ENCODE results near the gene BLVRA.
"Not testable (repeated sequence)": the region's sequence is repeated elsewhere in the genome, so short reads cannot be mapped to it uniquely, and the experiment has no call there.

BLVRA gene

DNA sequence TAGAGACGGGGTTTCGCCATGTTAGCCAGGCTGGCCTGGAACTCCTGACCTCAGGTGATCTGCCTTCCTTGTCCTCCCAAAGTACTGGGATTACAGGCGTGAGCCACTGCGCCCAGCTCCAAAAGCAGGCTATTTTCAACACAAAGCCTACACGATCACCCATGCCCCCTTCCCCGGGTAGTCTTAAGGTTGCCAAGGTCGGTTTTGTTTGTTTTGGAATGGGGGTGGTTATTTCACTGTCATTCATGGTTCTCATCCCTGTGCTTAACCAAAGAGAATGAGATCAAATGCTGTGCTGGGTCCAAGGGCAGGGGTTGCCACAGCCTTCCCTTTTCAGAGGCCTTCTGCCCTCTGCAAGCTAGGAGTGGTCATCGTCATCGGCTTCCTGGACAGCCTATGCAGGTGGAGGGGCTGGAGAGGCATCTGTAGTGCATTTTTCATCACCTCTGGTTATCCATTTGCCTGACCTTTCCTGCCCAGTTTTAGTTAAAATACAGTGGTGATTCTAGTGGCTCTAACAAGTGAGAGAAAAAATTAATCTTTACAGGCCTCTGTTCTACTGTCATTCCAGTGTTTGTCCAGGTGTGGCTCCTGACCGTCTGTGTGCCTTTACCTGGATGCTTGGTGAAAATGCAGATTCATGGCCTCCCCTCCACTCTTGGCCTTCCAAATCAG, 11.4 kb downstream of the BLVRA start:
- DNase-seq: no peak

DNA sequence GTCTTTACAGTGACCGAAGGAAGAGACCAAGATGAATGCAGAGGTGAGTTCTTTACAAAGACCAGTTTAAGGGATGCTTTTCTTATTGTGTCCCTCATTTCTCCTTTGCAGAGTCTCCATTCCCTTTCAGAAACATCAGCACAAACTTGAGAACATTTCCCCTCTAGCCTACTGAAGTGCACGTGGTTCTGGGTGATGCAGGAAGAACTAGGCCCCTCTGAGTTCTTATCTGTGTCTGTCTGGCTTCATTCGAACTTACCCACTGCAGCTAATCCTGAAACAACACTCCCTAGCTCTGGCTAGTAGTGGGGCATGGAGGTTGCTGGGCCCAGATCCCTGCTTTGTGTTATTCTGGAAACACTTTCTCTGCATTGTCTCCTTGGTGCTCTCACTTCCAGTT, 12.6 kb downstream of the BLVRA start:
- DNase-seq: no peak

DNA sequence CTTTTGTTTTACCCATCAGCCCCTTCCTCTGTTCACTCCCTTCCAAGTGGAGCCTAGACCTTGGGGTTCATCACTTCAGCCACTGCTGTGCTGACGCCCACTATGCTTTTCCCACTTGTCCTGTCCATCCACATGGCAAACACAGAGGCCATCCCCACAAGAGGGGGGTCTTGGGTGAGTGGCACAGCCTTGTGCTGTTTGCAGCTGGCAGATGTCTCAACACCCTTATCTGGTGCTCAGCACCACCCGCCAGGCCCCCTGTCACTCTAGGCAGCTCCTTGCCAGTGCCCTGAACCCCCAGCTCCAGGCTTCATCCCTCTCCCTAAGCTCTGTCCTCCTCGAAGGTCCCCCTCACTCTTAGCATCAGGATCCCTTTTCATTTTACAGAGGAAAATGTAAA, 13.1 kb downstream of the BLVRA start:
- DNase-seq: no peak

DNA sequence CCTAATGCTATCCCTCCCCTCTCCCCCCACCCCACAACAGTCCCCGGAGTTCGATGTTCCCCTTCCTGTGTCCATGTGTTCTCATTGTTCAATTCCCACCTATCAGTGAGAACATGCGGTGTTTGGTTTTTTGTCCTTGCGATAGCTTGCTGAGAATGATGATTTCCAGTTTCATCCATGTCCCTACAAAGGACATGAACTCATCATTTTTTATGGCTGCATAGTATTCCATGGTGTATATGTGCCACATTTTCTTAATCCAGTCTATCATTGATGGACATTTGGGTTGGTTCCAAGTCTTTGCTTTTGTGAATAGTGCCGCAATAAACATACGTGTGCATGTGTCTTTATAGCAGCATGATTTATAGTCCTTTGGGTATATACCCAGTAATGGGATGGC, 14.8 kb downstream of the BLVRA start:
- DNase-seq: not testable (repeated sequence)

DNA sequence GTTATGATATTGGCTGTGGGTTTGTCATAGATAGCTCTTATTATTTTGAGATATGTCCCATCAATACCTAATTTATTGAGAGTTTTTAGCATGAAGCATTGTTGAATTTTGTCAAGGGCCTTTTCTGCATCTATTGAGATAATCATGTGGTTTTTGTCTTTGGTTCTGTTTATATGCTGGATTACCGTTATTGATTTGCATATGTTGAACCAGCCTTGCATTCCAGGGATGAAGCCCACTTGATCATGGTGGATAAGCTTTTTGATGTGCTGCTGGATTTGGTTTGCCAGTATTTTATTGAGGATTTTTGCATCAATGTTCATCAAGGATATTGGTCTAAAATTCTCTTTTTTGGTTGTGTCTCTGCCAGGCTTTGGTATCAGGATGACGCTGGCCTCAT, 16.8 kb downstream of the BLVRA start:
- DNase-seq: not testable (repeated sequence)

DNA sequence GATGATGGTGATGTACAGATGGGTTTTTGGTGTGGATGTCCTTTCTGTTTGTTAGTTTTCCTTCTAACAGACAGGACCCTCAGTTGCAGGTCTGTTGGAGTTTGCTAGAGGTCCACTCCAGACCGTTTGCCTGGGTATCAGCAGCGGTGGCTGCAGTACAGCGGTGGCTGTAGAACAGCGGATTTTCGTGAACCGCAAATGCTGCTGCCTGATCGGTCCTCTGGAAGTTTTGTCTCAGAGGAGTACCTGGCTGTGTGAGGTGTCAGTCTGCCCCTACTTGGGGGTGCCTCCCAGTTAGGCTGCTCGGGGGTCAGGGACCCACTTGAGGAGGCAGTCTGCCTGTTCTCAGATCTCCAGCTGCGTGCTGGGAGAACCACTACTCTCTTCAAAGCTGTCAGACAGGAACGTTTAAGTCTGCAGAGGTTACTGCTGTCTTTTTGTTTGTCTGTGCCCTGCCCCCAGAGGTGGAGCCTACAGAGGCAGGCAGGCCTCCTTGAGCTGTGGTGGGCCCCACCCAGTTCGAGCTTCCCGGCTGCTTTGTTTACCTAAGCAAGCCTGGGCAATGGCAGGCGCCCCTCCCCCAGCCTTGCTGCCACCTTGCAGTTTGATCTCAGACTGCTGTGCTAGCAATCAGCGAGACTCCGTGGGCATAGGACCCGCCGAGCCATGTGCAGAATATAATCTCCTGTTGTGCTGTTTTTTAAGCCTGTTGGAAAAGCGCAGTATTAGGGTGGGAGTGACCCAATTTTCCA, 20.0 kb downstream of the BLVRA start:
- DNase-seq: not testable (repeated sequence)

DNA sequence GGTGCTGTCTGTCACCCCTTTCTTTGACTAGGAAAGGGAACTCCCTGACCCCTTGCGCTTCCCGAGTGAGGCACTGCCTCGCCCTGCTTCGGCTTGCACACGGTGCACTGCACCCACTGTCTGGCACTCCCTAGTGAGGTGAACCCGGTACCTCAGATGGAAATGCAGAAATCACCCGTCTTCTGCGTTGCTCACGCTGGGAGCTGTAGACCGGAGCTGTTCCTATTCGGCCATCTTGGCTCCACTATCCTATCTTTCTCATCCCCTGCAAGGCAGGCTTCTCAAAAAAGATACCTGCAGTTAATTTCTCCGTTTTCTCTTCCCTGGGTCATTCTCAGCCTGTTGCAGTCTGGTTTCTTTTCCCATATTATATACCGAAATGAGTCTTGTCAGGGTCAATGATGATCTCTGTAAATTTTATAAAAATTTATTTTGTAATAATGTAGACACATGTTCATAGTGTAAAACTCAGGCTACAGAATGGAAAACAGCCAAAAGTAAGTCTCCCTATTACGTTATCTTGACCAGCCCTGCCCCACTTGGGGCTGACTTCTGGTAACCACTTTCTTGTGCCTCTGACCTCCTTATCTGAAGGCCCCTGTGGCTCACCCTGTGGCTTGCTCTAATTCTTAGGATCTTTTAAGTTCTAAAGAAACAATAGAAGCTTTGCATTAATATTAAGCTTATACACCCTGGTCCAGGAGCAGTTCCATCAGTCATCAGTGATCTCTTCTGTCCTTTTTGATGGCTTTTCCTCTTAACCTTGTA, 20.7 kb downstream of the BLVRA start:
- no peak for DNase-seq

DNA sequence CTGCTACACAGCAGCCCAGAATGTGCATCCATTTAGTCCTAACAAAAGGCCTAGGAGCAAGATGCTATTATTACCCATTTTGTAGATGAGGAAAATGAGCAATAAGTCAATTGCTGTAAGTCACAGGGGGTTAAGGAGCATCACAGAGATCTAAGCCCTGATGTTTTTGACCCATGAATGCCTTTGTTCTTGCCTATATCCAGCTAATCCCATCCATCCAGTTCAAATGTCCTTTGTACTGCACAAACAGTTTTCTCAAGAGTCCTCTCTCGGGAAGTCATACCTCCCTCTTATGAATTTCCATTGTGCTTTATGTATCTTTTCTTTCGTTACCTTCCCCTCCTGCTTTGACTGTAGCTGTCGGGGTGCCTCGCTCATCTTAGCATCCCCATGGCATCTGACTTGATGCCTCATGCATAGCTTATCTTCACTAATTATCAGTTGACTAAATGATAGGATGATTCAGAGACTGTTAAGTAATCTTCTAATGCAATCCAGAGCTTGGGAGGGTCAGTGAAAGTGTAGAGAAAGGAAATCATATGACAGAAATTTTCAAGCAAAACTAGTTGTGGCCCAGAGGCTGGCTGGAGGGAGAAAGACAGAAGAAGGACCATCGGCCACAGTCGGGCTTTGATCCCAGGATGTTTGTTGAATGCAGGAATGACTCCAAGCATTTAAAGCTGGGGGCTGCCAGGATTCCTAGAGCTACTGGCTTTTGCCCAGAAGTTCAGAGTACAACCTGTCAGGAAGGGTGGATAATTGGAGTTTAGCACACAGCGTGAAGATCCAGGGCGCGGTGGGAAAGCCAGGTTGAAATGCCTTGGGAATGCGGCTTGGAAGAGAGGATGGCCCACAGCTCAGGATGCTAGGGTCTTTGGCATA, 23.5 kb downstream of the BLVRA start:
- no peak for DNase-seq

DNA sequence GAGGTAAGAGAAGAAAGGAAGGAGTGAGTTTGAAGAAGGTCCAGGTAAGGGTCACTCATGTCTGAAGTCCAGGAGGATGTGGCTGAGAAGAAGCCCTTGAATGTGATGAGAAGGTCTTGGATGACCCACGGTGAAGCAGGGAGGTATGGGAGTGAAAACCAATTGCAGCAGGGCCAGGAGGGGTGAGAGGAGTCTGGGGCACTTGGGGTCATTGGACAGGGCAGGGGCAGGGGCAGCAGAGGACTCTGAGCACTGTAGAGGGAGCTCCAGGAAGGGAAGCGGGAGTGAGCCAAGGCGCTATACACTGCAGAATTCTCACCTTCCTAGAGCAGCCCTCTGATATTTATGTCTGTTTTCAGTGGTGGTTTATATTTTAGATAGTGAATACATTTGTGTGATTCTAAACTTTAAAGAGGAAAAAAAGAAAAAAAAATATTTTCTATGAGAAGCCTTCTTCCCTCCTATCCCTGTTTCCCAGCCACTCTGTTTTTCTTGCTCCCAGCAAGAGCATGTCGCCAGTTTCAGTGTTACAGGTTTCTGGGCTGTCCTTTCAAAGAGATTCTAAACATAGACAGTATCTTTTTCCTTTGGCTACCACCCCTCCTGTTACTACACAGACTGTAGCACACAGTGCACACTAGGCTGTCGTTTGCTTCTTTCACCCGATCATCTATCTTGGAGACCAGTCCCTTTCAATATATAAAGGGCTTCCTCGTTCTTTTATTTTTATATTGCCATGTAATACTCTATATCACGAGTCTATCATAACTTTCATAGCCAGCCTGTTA, 24.5 kb downstream of the BLVRA start:
- no peak for DNase-seq

DNA sequence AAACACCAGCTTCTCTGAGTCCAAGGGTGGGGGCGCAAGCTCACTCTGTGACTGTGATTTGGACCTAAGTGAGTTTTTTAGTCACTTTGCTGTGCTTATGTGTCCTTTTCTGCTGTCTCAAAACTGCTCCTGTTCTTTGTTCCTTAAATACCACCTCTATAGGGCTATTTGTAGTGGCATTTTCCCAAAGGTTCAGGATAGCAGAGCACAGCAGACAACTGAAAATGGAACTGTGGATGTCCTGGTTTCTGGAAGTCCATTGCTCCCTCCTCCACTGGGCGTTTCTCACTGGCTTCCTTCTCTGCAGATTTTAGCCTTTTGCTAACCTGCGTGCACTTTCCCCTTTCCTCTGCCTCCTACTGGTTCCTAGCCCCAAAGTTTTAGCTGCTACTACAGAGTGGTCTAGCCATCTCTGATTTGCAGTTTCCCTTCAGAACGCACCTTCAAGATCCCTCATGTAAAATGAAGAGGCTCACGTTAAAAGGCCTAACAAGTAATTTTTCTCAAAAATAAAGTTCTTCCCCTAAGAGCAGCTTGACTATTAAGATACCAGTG, 25.6 kb downstream of the BLVRA start:
- no peak for DNase-seq

DNA sequence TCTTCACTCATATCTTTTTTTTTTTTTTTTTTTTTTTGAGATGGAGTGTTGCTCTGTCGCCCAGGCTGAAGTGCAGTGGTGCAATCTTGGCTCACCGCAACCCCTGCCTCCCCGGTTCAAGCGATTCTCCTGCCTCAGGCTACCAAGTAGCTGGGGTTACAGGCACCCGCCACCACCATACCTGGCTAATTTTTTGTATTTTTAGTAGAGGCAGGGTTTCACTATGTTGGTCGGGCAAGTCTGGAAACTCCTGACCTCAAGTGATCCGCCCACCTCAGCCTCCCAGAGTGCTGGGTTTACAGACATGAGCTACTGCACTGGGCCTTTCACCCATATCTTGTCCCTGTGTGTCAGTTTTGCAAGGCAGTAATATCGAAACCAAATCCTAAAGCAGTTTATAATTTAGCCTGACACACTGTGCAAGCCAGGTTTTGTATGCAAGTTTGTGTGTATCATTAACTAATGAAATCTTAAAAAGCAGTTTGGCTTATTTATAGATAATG, 26.2 kb downstream of the BLVRA start:
- DNase-seq: not testable (repeated sequence)

DNA sequence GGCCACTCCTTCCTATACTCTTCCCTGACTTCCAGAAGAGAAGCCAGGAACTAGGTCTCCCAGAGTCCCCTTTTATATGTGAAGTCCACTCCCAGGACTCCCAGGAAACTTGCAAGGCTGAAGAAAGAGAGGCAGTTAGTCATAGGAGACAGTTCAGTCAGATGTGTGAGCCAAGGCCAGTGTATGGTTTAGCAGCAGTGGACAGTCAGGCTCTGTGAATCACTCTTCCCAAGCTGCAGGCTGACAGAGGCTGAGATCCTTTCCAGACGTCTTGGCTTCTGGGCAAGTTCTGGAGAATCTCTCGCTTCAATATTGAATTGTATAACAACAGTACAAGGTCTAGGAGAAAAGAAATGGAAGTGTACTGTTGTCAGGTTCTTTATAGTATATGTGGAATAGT, 26.9 kb downstream of the BLVRA start:
- DNase-seq: no peak

DNA sequence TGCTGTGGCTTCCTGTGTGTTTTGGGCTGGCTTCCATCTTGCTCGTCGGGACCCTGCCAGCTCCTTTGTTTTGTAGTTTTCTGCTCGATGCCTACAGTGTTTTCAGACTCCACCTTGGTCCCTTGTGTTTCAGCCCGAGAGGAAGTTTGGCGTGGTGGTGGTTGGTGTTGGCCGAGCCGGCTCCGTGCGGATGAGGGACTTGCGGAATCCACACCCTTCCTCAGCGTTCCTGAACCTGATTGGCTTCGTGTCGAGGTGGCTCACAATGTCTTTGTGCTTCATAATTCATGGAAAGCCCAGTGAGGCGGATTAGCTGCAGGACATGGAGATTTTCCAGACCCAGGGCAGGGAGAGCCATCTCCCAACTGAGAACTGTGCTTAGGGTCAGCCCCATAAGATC, 29.3 kb downstream of the BLVRA start:
- DNase-seq: no peak

DNA sequence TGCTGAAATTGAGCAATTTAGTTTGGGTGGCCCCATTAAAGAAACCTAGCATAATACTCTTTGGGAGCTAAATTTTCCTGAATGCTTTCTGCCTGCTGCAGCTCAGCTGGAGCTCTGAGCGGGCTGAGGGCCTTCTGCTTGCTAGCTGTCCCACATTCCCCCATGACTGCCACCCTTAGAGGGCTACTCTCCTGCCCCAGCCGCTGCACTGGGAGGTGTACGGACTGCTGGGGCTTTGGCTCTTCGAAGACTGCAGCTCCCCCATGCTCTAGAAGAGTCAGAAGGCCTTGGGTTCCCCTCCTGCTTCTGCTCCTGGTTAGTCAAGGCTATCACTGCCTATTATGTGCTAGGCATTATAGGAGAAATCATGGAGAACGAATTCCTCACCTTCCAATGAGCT, 31.5 kb downstream of the BLVRA start:
- no peak for DNase-seq

DNA sequence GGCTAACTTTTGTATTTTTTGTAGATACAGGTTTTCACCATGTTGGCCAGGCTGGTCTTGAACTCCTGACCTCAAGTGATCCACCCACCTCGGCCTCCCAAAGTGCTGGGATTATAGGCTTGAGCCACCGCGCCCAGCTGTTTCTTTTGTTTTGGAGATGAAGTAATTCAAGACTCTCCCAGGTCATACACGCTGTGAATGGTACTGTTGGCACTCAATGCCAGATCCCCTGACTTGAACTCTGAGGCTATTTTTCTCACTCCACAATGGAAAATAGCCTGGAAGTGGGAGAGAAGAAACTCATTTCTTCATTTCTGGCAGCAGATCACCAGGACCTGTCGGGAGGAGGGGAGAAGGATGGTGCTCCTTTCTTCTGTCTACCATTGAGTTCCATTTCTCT, 32.4 kb downstream of the BLVRA start:
- no peak for DNase-seq

DNA sequence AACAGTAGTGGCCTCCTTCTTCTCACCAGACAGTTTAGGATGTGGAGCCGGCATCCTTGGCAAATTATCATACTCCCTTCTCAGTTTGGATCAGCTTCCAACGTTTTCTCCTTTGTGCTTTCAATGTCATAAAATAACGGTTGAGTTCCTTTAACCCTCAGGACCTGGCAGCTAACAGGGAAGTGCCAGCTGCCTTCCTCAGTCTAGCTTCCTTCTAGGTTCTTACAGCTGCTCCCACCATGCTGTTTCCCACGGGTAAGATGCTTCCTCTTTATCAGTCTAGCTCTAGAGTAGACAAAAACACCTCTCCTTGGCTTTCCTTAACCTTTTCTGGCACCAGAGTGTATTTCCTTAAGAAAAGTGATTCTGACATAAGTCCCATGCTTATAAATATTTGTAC, 33.2 kb downstream of the BLVRA start:
- DNase-seq: no peak

DNA sequence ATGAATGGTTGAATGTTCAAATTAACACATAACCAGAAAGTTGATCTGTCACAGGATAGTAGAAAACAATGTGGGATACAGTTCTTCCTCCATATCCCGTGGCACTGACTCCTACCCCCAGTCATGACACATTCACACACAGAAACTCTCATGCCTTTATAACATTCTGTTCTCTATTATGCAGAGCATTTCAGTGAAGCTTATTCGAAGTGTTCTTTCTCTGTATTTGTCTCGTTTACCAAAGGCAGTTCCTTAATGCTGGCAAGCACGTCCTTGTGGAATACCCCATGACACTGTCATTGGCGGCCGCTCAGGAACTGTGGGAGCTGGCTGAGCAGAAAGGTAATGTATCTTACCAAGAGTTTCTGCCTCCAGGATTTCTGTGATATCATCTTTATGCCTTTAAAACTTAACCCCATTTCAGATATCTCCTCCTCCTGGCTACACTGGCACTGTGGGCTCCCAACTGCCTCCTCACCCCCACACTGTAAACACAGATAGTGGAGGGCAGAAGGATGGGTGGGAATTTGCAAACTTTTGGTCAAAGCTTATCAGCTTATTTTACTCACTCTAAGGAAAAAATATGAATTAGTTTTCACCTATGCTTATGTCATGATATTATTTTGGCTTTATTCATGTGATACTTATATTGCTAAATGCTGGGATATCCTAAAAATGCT, 34.1 kb downstream of the BLVRA start:
- DNase-seq: no peak

DNA sequence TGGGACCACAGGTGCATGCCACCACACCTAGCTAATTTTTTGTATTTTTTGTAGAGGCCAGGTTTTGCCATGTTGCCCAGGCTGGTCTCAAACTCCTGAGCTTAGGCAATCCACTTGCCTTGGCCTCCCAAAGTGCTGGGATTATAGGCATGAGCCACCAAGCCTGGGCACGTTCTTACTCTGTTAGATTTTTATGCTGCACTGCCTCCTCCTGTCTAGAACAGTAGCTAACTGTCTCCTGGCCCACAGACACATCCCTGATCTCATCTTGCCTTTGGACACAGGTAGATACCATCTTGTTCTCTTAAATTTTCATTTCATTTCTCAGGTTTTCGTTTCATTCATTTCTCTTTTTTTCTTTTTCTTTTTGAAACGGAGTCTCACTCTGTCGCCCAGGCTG, 41.1 kb downstream of the BLVRA start:
- no peak for DNase-seq

DNA sequence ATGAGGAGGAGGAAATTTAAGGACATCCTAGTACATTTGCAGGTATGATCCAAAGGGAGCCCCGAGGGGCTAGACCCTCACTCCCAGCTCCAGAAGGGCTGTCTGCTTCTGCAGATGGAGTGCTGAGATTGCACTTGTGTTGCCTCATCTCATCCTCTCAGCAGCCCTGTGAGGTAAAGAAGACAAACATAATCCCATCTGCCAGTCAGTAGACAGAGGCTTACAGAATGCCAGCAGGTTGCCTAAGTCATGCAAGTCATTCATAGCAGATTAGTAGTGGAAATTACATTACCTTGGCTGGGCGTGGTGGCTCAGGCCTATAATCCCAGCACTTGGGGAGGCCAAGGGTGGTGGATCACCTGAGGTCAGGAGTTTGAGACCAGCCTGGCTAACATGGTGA, 45.4 kb downstream of the BLVRA start:
- no peak for DNase-seq

DNA sequence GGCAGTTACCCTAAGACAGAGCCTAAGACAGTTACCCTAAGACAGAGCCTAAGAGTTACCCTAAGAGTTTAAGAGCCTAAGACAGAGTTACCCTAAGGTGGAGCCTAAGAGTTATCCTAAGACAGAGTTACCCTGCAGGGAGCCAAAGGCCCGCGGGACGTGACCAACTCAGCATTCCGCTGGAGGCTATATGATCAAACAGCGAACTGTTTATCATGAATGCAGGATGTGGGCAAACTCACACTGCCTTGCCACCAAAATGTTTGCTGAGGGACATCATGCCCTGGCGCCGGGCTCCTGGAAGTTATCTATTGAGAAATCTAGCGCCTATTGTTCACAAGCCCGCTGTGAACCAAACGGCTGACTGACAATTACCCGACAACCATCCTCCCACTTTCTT, 49.9 kb downstream of the BLVRA start:
- no peak for DNase-seq
